AG04450 (cell line): ENCODE results near the gene NEO1. TPM values are rescaled to one million over a fixed set of nuclear protein-coding genes. Genes with fewer than 3 reads are reported as not detected.
"Not testable (repeated sequence)": the region's sequence is repeated elsewhere in the genome, so short reads cannot be mapped to it uniquely, and the experiment has no call there.

Experiments used
- CTCF ChIA-PET: fragments of 300-600, 350-600 bp; formaldehyde crosslinking; extraction: SDS; loops from one replicate; lab custom pipeline; 2022; ENCODE audit warnings: antibody characterized with exemption, inconsistent platforms; lab: Charles Lee
- POLR2A ChIA-PET: fragments of 350-600 bp; formaldehyde crosslinking; extraction: SDS; loops from one replicate; lab custom pipeline; 2021; ENCODE audit warnings: antibody characterized with exemption, inconsistent platforms; lab: Yijun Ruan, JAX
- DNase-seq: peaks from one replicate; pipeline ENCODE4 v3.0.0-alpha.2; 2011; ENCODE audit warnings: low read depth, low spot score
- H3K27ac ChIP-seq: one replicate; pipeline ENCODE4 v1.5.1; 2012; ENCODE audit warnings: low read depth, low read length, control low read depth
- H3K27me3 ChIP-seq: one replicate; pipeline ENCODE4 v1.6.0; 2012; ENCODE audit warnings: low read length; ENCODE audit not compliant: control insufficient read depth, insufficient read depth
- H3K4me3 ChIP-seq: 2 replicates; pipeline ENCODE4 v1.5.1; 2011; ENCODE audit warnings: mild to moderate bottlenecking, low read depth, low read length, control low read depth
- H3K9me3 ChIP-seq: 2 replicates; pipeline ENCODE4 v1.5.1; 2012; ENCODE audit warnings: low read length; ENCODE audit not compliant: control insufficient read depth, insufficient read depth
- CTCF ChIP-seq: IDR thresholded peaks from 2 replicates; pipeline ENCODE4 v1.5.1; 2011; ENCODE audit warnings: low read depth, low read length, control low read depth, inconsistent platforms
- polyA plus RNA-seq: library from polyadenylated mRNA; depleted of rRNA; stranded (reverse); fragments of >200 nt; gene quantifications from 2 replicates; pipeline ENCODE4 v1.2.3, GENCODE V29; 2011

Gene NEO1
- polyA plus RNA-seq, 1 experiment: 3.5 TPM

GRCh38 chr15:73296609-73297353 is 244.5 kb downstream of the NEO1 start:
- H3K27ac ChIP-seq: no peak overlapping the region
- no peaks in the 10 kb centered on the region for H3K27me3 ChIP-seq
- ChIA-PET POLR2A (no interaction called here), CTCF (no interaction called here)
- no peaks in the 10 kb centered on the region for H3K9me3 ChIP-seq
- DNase-seq: no peak
- H3K4me3 ChIP-seq: no peak overlapping the region
- no peak for TF ChIP-seq CTCF

- no peak for DNase-seq
- CTCF ChIA-PET: interaction anchor here (1.2 kb wide), 1 partner anchor 337 kb away, joined by 3 read pairs; no protein-coding TSS in a partner anchor
- POLR2A ChIA-PET: interaction anchor here (0.6 kb wide), 1 partner anchor 9 kb away, joined by 4 read pairs; no protein-coding TSS in a partner anchor
- Histone ChIP-seq H3K27ac (no peak overlapping the region), H3K4me3 (no peak overlapping the region), H3K9me3 (no peaks in the 10 kb centered on the region), H3K27me3 (no peaks in the 10 kb centered on the region)
- TF ChIP-seq CTCF: no peak
These were observed 246.4 kb downstream of the NEO1 start for GRCh38 chr15:73298522-73299245.

GRCh38 chr15:73300286-73300685 is 248.0 kb downstream of the NEO1 start:
- H3K4me3 ChIP-seq, H3K27me3 ChIP-seq, H3K9me3 ChIP-seq, DNase-seq, H3K27ac ChIP-seq, POLR2A ChIA-PET, CTCF ChIA-PET: not testable (repeated sequence)

- H3K27me3 ChIP-seq: peaks cover 2% of the 10 kb centered on the region
- H3K9me3 ChIP-seq: no peaks in the 10 kb centered on the region
- ChIA-PET POLR2A (no interaction called here), CTCF (interaction anchor here (1.1 kb wide), 1 partner anchor 333 kb away, joined by 4 read pairs; no protein-coding TSS in a partner anchor)
- H3K27ac ChIP-seq: no peak overlapping the region
- no peak for DNase-seq
- no peak for TF ChIP-seq CTCF
- H3K4me3 ChIP-seq: no peak overlapping the region
These were observed 251.4 kb downstream of the NEO1 start for GRCh38 chr15:73303636-73304035.

- peak; percentile 13 for DNase-seq
- CTCF ChIA-PET: interaction anchor here (0.5 to 2.4 kb wide), 20 partner anchors 11 to 399 kb away, joined by 3 to 17 read pairs (median 3); no protein-coding TSS in a partner anchor
- H3K27me3 ChIP-seq: peaks cover 3% of the 10 kb centered on the region
- H3K4me3 ChIP-seq: no peak overlapping the region
- TF ChIP-seq CTCF: peak; percentile 65
- H3K9me3 ChIP-seq: no peaks in the 10 kb centered on the region
- no peak overlapping the region for H3K27ac ChIP-seq
- POLR2A ChIA-PET: no interaction called here
These were observed 253.3 kb downstream of the NEO1 start for GRCh38 chr15:73305331-73306211.
